ENCODE data around the gene MACROD2.

GRCh38 chr20:14536738-14537137 lies 541.4 kb downstream of the MACROD2 start:
- no peak for TF ChIP-seq CTCF (IDR thresholded peaks at IDR 0.05; ENCODE audit: insufficient read depth, low read length, poor library complexity, severe bottlenecking)
- TF ChIP-seq EZH2phosphoT487 (conservative IDR thresholded peaks at IDR 0.05; ENCODE audit: low read length): no peak
